NK-92 (cell line): ENCODE measurements around the gene HMGN4.
A peak's percentile ranks its signal among the peaks of the same experiment; 100 is the strongest.
"Not testable (repeated sequence)": the region's sequence is repeated elsewhere in the genome, so short reads cannot be mapped to it uniquely, and the experiment has no call there.

ENCODE experiments used
- DNase-seq: peaks from one replicate; lab custom pipeline; 2025; ENCODE audit not compliant: unreplicated experiment; lab: John Stamatoyannopoulos, UW

Gene HMGN4

GRCh38 chr6:26537846-26538571, at the start of gene HMGN4:
Gene HMGN4, plus strand, starts transcription at chr6:26538366. Its CDS starts 6,841 bp downstream, at chr6:26545207.
- peak; percentile 34 for DNase-seq

- no peak for DNase-seq
These were observed 47.9 kb upstream of the HMGN4 start for GRCh38 chr6:26489996-26490964.

- DNase-seq = no peak
These were observed 46.6 kb upstream of the HMGN4 start for GRCh38 chr6:26491604-26492003.

- no peak for DNase-seq
These were observed 44.9 kb upstream of the HMGN4 start for GRCh38 chr6:26493258-26493657.

- no peak for DNase-seq
These were observed 44.0 kb upstream of the HMGN4 start for GRCh38 chr6:26494117-26494516.

GRCh38 chr6:26495281-26495680, 42.9 kb upstream of the HMGN4 start:
- DNase-seq = no peak

DNA sequence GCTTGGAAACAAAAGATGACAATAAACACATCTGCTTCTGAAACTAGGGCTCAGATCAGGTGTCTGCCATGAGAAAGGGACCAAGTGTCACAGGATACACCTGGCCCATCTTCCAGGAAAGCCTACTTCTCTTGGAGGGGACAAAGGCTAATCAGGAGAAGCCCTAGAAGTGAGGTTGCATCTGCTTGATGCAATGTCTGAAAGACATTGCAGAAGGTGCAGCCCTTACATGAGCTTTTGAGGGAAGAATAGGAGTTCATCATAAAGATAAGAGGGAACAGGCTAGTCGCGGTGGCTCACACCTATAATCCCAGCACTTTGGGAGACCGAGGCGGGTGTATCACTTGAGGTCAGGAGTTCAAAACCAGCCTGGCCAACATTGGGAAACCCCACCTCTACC, 40.6 kb upstream of the HMGN4 start:
- no peak for DNase-seq

- DNase-seq = no peak
These were observed 38.1 kb upstream of the HMGN4 start, which contains the start of gene BTN1A1 for GRCh38 chr6:26500102-26500501. Gene BTN1A1, plus strand, starts transcription at chr6:26500303. Its CDS starts 984 bp downstream, at chr6:26501287.

GRCh38 chr6:26501482-26501986, 36.6 kb upstream of the HMGN4 start:
- DNase-seq = no peak

DNA sequence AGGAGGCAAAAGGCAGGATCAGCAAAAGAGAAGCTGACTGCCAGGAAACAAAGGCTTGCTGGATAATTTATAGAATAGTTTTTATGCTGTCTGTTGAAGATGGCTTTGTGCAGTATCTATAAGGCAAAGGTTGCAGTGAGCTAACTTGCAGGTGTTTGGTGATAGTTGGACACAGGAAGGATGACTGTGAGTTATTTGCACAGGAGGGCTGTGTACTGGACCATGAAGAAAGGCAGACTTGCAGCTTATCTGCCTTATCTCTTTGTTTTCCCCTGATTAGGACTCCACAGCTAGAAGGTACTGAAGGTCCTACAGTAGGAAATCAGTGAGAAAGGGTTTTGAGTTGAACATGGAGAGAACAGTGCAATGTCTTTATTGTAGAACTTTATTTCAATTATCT, 36.0 kb upstream of the HMGN4 start:
- no peak for DNase-seq

- no peak for DNase-seq
These were observed 35.5 kb upstream of the HMGN4 start for GRCh38 chr6:26502626-26503025.

GRCh38 chr6:26507658-26508057, 30.5 kb upstream of the HMGN4 start:
- DNase-seq = no peak

- DNase-seq = not testable (repeated sequence)
These were observed 27.1 kb upstream of the HMGN4 start for GRCh38 chr6:26511033-26511432.

GRCh38 chr6:26514984-26515383, 23.2 kb upstream of the HMGN4 start:
- DNase-seq = no peak

- no peak for DNase-seq
These were observed 21.4 kb upstream of the HMGN4 start for GRCh38 chr6:26516481-26517427.

DNA sequence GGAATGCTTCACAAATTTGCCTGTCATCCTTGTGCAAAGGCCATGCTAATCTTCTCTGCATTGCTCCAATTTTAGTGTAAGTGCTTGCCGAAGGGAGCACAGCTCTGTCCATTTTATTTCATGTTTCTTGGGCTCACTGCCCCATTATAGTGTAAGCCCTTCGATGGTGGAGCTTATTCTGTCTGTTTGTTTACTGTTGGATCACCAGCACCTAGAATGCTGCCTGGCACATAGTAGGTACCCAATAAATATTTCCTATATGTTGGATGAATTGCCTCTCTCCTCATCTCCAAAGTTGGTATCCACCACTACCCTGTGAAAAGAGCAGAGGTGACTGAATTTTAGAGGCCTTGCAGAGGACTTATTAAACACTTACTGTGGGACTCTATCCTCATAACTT, 18.8 kb upstream of the HMGN4 start:
- no peak for DNase-seq

- DNase-seq = no peak
These were observed 17.8 kb upstream of the HMGN4 start for GRCh38 chr6:26520237-26520849.

DNA sequence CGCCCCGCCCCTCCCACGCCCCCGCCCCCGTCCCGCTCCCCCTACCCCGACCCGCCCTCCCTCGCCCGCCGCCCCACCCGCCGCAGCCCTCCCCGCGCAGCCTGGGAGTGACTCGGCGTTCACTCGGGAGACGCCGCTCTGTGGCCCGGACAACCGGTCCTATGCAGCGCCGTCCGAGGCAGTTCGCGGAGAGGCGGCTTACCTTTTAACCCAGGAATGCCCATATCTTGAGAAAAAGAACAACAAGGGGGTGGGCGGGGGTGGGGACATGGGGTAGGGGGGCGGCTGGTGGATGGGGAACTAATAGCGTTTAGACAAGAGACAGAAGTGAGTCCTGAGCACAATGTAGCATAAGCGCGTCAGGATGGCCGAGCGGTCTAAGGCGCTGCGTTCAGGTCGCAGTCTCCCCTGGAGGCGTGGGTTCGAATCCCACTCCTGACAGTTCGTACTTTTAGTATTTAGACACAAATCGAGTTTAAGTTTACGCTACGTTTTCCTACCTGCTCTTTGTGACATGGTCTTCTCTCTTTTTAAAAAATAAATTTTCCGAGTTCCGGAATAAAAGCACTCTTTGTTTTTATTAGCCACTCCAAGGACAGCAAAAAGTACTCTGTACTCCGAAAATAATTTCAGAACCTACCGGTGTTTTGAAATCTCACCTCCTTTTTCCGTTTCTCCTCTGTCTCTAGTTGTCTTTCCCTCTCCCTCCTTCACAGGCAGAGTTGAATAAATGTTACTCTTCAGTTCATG, 17.1 kb upstream of the HMGN4 start:
- no peak for DNase-seq

- no peak for DNase-seq
These were observed 16.4 kb upstream of the HMGN4 start for GRCh38 chr6:26521600-26522391.
